KMS-11 (cell line): ENCODE results near the gene CARD6.

Source experiments
- H2AFZ ChIP-seq: fragments of 200-600 bp; sonication (generic); 2 replicates; pipeline ENCODE4 v1.6.1; 2016; ENCODE audit warnings: antibody characterized with exemption, mixed run types, low read depth
- H3K27ac ChIP-seq: fragments of 200-600 bp; sonication (generic); 2 replicates; pipeline ENCODE4 v1.6.1; 2016; ENCODE audit warnings: mild to moderate bottlenecking, mixed run types
- H3K27me3 ChIP-seq: fragments of 200-600 bp; sonication (generic); 2 replicates; pipeline ENCODE4 v1.6.1; 2017; ENCODE audit warnings: mild to moderate bottlenecking, low read depth, mixed run types, moderate library complexity; ENCODE audit not compliant: insufficient read depth
- H3K36me3 ChIP-seq: fragments of 200-600 bp; sonication (generic); 2 replicates; pipeline ENCODE4 v1.6.1; 2017; ENCODE audit warnings: mild to moderate bottlenecking, mixed run types; ENCODE audit not compliant: insufficient read depth
- H3K4me1 ChIP-seq: fragments of 200-600 bp; sonication (generic); 2 replicates; pipeline ENCODE4 v1.6.1; 2016; ENCODE audit warnings: mild to moderate bottlenecking, low read depth, mixed run types; ENCODE audit not compliant: poor library complexity, severe bottlenecking
- H3K4me2 ChIP-seq: fragments of 200-600 bp; sonication (generic); 2 replicates; pipeline ENCODE4 v1.7.0; 2016; ENCODE audit warnings: mild to moderate bottlenecking, mixed run types
- H3K4me3 ChIP-seq: fragments of 200-600 bp; sonication (generic); IDR thresholded peaks from 2 replicates; pipeline ENCODE4 v1.6.1; 2017; ENCODE audit warnings: low read depth, low read length, mixed read lengths; ENCODE audit not compliant: insufficient read depth
- H3K79me2 ChIP-seq: fragments of 200-600 bp; sonication (generic); 2 replicates; pipeline ENCODE4 v1.6.1; 2016; ENCODE audit warnings: low read depth, mixed run types; ENCODE audit not compliant: insufficient read depth
- H3K9ac ChIP-seq: fragments of 200-600 bp; sonication (generic); 2 replicates; pipeline ENCODE4 v1.6.1; 2016; ENCODE audit warnings: mild to moderate bottlenecking, mixed run types
- H4K20me1 ChIP-seq: fragments of 200-600 bp; sonication (generic); 2 replicates; pipeline ENCODE4 v1.6.1; 2016; ENCODE audit warnings: mild to moderate bottlenecking, mixed run types; ENCODE audit not compliant: insufficient read depth
- TF ChIP-seq, protein P1 (sequence below): fragments of 200-600 bp; sonication (generic); conservative IDR thresholded peaks from 2 replicates; pipeline ENCODE4 v1.6.1; 2017; ENCODE audit warnings: low read depth, mild to moderate bottlenecking, antibody characterized with exemption, low read length, moderate library complexity, mixed read lengths

The CARD6 gene

DNA sequence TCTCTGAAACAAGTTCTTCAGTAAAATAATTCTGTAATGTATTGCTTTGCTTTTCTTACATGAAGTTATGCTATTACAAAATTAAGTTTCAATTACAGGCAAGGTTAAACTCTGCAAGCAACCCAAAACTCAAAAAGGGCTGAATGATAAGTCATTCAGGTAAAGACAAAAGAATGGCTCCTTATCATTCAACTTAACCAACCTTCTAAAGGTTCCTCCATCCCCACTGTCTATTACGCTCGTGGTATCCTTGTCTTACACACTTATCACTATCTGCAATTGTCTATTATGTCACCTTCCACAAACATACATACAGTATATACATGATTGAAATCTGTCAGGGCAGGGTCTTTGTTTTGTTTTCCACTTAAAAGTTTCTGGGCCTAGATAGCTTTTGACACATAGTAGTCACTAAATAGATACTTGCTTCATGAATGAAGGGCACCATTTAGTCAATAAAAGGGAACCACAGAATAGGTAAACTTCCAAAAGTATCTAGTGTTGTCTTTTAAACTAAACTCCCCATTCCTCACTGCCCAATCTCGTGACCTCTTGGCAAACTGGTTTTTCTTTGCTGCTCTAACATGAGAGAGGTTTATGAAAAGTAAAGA lies 13.0 kb upstream of the CARD6 start:
- Histone ChIP-seq H3K4me3 (no peak overlapping the region), H2AFZ (no peak overlapping the region), H3K4me2 (no peak overlapping the region), H3K79me2 (peaks cover 22% of the 10 kb centered on the region), H3K4me1 (peaks cover 27% of the 10 kb centered on the region), H3K9ac (no peak overlapping the region), H3K36me3 (peaks cover 26% of the 10 kb centered on the region), H3K27ac (no peak overlapping the region), H4K20me1 (peaks cover 34% of the 10 kb centered on the region), H3K27me3 (no peaks in the 10 kb centered on the region)
- TF ChIP-seq, protein P1, sequence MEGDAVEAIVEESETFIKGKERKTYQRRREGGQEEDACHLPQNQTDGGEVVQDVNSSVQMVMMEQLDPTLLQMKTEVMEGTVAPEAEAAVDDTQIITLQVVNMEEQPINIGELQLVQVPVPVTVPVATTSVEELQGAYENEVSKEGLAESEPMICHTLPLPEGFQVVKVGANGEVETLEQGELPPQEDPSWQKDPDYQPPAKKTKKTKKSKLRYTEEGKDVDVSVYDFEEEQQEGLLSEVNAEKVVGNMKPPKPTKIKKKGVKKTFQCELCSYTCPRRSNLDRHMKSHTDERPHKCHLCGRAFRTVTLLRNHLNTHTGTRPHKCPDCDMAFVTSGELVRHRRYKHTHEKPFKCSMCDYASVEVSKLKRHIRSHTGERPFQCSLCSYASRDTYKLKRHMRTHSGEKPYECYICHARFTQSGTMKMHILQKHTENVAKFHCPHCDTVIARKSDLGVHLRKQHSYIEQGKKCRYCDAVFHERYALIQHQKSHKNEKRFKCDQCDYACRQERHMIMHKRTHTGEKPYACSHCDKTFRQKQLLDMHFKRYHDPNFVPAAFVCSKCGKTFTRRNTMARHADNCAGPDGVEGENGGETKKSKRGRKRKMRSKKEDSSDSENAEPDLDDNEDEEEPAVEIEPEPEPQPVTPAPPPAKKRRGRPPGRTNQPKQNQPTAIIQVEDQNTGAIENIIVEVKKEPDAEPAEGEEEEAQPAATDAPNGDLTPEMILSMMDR = no peak

DNA sequence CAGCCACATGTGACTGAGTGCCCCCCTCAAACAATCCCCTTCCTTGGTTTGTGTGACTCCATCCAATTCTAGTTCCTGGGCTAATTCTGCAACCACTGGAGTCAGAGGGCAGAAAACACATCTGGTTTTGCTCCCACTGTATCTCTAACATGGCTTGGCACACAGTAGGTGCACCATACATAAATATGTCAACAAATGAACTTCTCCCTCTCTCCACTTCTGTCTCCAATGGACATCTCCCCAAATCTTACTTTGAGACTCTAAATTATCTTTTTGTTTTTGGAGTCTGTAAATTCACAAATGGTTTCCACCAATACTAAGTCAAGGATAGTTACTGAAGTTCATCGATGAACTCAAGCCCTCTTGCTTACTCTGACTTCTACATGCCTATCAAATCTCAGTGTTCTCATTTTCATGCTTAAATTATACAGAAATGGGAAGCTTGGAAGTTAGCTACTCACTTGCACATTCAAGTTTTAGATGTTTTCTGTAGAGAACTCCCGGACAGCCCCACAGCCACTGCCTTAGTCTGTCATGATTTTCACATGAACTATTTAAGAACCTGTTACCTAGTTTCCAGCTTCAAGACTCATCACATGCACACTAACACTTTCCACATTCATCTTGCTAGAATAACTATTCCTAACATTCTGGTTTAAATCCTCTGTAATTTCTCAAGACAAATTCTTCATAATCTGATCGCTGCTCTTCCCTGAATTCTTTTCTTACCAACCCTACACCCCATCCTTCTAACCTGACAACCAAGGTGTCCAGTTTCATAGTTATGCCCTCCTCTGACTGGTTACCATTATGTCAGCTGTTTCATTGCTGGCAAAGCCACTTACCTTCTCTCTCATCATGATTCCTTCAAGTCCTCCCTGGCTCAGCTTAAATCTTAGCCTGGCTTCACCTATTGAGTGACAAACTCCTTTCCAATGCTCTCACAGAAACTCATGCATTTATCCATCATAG lies 12.2 kb upstream of the CARD6 start:
- Histone ChIP-seq H4K20me1 (peaks cover 40% of the 10 kb centered on the region), H3K79me2 (peaks cover 31% of the 10 kb centered on the region), H3K9ac (no peak overlapping the region)

DNA sequence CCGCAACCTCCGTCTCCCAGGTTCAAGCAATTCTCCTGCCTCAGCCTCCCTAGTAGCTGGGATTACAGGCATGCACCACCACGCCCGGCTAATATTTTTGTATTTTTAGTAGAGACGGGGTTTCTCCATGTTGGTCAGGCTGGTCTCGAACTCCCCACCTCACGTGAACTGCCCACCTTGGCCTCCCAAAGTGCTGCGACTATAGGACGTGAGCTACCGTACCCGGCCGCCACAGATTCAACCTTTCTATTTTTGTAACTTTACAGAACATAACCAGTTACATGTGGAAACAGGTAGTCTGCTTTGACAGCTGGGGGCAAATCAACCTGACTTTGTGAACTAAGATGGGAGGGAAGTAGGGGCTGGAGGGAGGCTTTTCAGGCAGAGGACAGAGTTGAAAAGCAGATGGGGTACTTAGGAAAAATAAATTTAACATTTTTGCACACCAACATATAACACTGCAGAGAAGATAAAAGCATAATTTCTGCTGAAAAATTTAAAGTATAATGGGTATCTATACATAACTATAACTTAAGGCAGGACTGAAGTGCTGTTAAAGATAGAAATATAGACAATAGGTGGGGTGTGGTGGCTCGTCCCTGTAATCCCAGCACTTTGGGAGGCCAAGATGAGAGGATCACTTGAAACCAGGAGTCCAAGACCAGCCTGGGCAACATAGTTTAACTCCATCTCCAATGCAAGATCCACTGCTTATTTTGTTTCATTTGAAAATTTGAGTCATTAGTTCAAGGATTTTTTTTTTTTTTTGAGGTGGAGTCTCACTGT lies 11.2 kb upstream of the CARD6 start:
- Histone ChIP-seq H3K4me2 (no peak overlapping the region), H3K4me1 (peaks cover 34% of the 10 kb centered on the region), H3K4me3 (no peak overlapping the region), H3K27ac (no peak overlapping the region), H3K79me2 (peaks cover 40% of the 10 kb centered on the region), H3K9ac (no peak overlapping the region), H3K27me3 (no peaks in the 10 kb centered on the region), H2AFZ (no peak overlapping the region), H3K36me3 (peaks cover 43% of the 10 kb centered on the region), H4K20me1 (peaks cover 40% of the 10 kb centered on the region)
- TF ChIP-seq, protein P1 = no peak

More for the DNA sequence above, 12.2 kb upstream of the CARD6 start:
- no peaks in the 10 kb centered on the region for H3K27me3 ChIP-seq
- H2AFZ ChIP-seq = no peak overlapping the region
- TF ChIP-seq, protein P1 = no peak
- H3K4me1 ChIP-seq = peaks cover 34% of the 10 kb centered on the region
- peaks cover 34% of the 10 kb centered on the region for H3K36me3 ChIP-seq
- no peak overlapping the region for H3K4me2 ChIP-seq
- no peak overlapping the region for H3K27ac ChIP-seq
- H3K4me3 ChIP-seq = no peak overlapping the region
